ENCODE data around the gene SCAMP4. TPM values are rescaled to one million over a fixed set of nuclear protein-coding genes. Genes with fewer than 3 reads are reported as not detected.
A peak's percentile ranks its signal among the peaks of the same experiment; 100 is the strongest.

SCAMP4 gene
- total RNA-seq, 1 experiment from 2014 or later, result 28.0 TPM

DNA sequence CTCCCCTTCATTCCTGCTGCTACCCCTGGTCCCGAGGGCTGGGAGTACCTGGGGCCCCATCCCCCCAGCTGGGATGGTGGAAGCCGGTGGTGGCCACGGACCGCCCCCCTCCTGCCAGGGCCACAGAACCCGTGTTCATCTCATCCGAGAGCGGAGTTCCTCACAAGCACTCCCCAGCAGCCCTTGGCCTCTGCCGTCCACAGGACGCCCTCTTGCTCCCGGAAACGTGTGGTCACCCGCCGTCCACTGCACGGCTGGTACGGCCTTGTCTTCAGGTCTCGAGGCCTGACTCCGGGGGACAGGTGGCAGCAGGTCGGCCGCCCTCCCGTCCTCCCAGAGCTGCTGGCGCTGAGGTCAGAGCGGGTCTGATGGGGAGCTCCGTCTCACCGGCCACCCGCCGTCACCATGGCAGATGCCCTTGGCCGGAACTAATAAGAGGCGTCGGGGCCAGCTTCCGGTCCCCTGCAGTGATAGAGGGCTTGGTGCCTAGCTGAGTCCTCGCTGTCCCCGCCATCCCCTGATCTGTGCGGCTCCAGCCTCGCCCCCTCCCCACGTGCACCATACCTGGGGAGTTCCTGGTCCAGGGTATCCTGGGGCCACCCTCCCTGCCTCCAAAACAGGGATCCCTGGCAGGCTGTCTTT, 19.2 kb downstream of the SCAMP4 start:
- in situ Hi-C loops (cut with HindIII; ENCODE audit: low pct_unique_long_range_greater_than_20kb, low sequenced_read_pairs), result no loop called here
- no peak for DNase-seq (ENCODE audit: low read depth)

- no peak for DNase-seq (ENCODE audit: low read depth)
- in situ Hi-C loops (cut with HindIII; ENCODE audit: low pct_unique_long_range_greater_than_20kb, low sequenced_read_pairs), result no loop called here
Observed at GRCh38 chr19:1925544-1925943, 20.3 kb downstream of the SCAMP4 start.

DNA sequence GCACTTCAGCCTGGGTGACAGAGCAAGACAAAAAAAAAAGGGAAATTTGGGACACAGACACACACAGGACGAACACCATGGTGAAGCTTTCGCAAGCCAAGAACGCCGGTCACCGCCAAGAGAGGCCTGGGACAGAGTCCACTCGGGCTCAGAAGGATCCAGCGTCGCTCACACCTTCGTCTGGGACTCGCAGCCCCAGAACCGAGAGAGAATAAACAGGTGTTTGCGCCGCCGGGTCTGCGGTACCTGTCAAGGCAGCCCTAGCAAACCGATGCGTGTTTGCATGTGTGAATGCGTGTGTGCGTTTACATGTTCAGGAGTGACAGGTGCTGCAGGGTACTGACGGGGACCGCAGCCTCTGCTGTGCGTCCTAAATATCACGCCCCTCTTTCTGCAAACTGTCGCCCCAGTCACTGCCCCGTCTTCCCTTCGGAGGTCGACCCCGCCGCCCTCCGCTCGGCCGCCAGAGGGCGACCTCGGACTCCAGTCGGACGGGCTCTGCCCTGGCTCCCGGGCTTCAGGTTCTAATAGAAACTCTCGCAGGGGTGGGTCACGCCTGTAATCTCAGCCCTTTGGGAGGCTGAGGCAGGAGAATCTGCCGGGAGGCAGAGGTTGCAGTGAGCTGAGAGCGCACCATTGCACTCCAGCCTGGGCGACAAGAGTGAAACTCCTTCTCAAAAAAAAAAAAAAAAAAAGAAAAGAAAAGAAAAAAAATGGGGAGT, 24.0 kb downstream of the SCAMP4 start:
- in situ Hi-C loops (cut with HindIII; ENCODE audit: low pct_unique_long_range_greater_than_20kb, low sequenced_read_pairs), result no loop called here

GRCh38 chr19:1931445-1931844, 26.2 kb downstream of the SCAMP4 start:
- in situ Hi-C loops (cut with HindIII; ENCODE audit: low pct_unique_long_range_greater_than_20kb, low sequenced_read_pairs), result no loop called here
- DNase-seq (ENCODE audit: low read depth), result no peak

More for the DNA sequence above, 24.0 kb downstream of the SCAMP4 start:
- DNase-seq (ENCODE audit: low read depth), result peak; percentile 65

- in situ Hi-C loops (cut with HindIII; ENCODE audit: low pct_unique_long_range_greater_than_20kb, low sequenced_read_pairs), result no loop called here
- no peak for DNase-seq (ENCODE audit: low read depth)
Observed at GRCh38 chr19:1932395-1932794, 27.2 kb downstream of the SCAMP4 start.

DNA sequence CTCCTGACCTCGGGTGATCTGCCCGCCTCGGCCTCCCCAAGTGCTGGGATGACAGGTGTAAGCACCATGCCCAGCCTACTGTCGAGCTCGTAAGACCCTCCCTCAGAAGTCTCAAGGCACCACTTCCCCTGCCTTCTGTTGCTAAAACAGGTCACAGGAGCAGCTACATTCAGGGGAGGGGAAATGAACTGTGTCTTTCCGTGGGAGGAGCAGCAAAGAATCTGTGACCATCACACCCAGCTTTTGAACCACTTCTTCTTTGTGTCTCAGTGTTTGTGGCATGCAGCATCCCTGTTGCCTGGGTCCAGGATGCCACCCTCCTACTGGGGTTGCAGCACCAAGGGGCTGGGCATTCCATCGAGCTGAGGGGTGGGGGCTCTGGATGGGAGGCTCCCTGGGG, 28.0 kb downstream of the SCAMP4 start:
- in situ Hi-C loops (cut with HindIII; ENCODE audit: low pct_unique_long_range_greater_than_20kb, low sequenced_read_pairs), result no loop called here
- DNase-seq (ENCODE audit: low read depth), result no peak

GRCh38 chr19:1933942-1934341, 28.7 kb downstream of the SCAMP4 start:
- in situ Hi-C loops (cut with HindIII; ENCODE audit: low pct_unique_long_range_greater_than_20kb, low sequenced_read_pairs), result no loop called here
- no peak for DNase-seq (ENCODE audit: low read depth)

DNA sequence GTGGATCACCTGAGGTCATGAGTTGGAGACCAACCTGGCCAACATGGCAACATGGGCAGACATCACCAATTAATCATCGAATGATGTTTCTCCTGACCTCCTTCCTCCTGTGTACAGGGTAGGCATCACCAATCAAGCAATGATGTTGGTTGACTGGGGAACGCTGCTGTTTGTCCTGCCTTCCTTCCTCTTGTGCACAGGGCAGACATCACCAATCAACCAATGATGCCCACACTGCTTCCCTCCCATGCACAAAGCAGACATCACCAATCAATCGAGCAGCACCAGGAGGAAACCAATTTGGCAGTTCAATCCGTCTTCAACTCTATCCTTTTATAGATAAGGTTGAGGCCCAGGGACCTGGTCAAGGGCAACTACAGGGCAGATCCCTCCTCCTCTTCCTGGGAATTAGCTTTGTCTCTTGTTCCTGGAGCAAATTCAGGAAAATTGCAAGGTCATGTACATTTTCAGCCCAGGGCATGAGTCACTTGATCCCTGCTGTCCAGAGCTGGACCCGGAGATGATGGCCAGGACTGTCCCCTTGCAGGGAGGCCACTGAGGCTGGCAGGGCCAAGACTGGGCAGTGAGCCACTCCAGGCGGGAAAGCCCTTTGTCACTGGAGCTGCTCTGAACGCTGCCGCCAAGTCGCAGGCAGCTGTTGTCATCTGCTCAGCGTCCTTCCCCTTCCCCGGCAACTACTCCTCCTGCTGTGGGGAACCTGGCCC, 30.4 kb downstream of the SCAMP4 start:
- in situ Hi-C loops (cut with HindIII; ENCODE audit: low pct_unique_long_range_greater_than_20kb, low sequenced_read_pairs), result no loop called here
- peak; percentile 33 for DNase-seq (ENCODE audit: low read depth)

GRCh38 chr19:1936430-1936829, 31.2 kb downstream of the SCAMP4 start:
- DNase-seq (ENCODE audit: low read depth), result no peak
- in situ Hi-C loops (cut with HindIII; ENCODE audit: low pct_unique_long_range_greater_than_20kb, low sequenced_read_pairs), result no loop called here

DNA sequence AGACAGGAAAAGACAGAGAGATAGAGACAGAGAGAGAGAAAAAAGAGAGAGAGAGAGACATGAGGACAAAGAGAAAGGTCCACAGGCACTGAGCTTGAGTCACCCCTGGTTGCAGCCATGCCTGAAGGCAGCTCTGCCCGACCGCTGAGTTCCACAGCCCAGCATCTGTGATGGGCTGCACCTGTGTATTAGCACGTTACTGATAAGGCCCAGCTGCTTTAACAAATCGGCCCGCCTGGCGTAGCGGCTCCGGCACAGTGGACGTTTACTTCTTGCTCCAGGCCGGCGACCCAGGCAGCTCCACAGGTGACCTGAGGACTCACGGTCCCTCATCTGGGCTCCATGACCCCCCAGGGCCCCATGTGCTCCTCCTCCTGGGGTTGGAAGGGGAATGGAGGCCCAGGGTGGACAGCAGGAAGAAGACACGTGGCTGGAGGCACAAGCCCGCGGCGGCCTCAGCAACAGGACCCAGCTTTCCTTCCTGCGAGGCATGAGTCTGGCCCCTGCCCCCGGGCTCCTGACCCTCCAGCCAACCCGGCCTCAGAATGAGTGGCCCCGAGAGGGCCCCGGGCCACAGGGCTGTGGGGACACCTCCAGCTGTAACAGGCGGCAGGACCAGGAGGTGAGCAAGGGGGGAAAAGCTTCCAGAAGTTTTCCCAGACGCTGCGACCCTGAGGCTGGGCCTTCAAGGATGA, 31.9 kb downstream of the SCAMP4 start:
- in situ Hi-C loops (cut with HindIII; ENCODE audit: low pct_unique_long_range_greater_than_20kb, low sequenced_read_pairs), result no loop called here
- no peak for DNase-seq (ENCODE audit: low read depth)

GRCh38 chr19:1938071-1938470, 32.9 kb downstream of the SCAMP4 start:
- in situ Hi-C loops (cut with HindIII; ENCODE audit: low pct_unique_long_range_greater_than_20kb, low sequenced_read_pairs), result no loop called here

GRCh38 chr19:1941146-1942077, 36.2 kb downstream of the SCAMP4 start, which contains the start of gene CSNK1G2:
Gene CSNK1G2, plus strand, starts transcription at chr19:1941172. Its CDS starts 28,601 bp downstream, at chr19:1969773.
- DNase-seq (ENCODE audit: low read depth), result no peak
- in situ Hi-C loops (cut with HindIII; ENCODE audit: low pct_unique_long_range_greater_than_20kb, low sequenced_read_pairs), result no loop called here

More at GRCh38 chr19:1938071-1938470, 32.9 kb downstream of the SCAMP4 start:
- no peak for DNase-seq (ENCODE audit: low read depth)

- in situ Hi-C loops (cut with HindIII; ENCODE audit: low pct_unique_long_range_greater_than_20kb, low sequenced_read_pairs), result no loop called here
- peak; percentile 62 for DNase-seq (ENCODE audit: low read depth)
Observed at GRCh38 chr19:1942078-1942933, 37.1 kb downstream of the SCAMP4 start.

- DNase-seq (ENCODE audit: low read depth), result no peak
- in situ Hi-C loops (cut with HindIII; ENCODE audit: low pct_unique_long_range_greater_than_20kb, low sequenced_read_pairs), result no loop called here
Observed at GRCh38 chr19:1942934-1943555, 37.8 kb downstream of the SCAMP4 start.

DNA sequence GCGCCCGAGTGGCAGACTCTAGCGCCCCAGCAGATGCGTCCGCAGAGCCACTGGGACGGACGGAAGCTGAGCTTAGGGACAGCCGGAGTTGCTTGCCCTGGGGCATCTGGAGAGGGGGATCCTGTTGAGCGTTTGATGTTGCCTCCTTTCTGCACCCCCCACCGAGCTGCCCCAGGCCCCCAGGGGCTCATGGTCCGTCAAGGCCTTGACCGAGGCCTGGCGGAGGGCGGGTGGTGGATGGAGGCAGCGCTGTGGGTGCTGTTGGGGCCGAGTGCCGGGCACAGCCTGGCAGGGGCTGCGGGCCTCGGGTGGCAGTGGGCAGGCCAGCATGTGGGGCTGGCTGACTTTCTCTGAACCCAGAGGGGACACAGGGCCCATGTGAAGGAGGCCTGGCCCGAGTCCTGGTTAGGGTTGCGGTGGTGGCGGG, 38.5 kb downstream of the SCAMP4 start:
- in situ Hi-C loops (cut with HindIII; ENCODE audit: low pct_unique_long_range_greater_than_20kb, low sequenced_read_pairs), result no loop called here
- DNase-seq (ENCODE audit: low read depth), result no peak

GRCh38 chr19:1944088-1944915, 39.1 kb downstream of the SCAMP4 start:
- DNase-seq (ENCODE audit: low read depth), result no peak
- in situ Hi-C loops (cut with HindIII; ENCODE audit: low pct_unique_long_range_greater_than_20kb, low sequenced_read_pairs), result no loop called here

Measured in Caki2 (cell line).